ENCODE measurements around the gene LUC7L. TPM values are rescaled to one million over a fixed set of nuclear protein-coding genes. Genes with fewer than 3 reads are reported as not detected.
"Not testable (repeated sequence)": the region's sequence is repeated elsewhere in the genome, so short reads cannot be mapped to it uniquely, and the experiment has no call there.

Gene LUC7L
- polyA plus RNA-seq, 2 of the 4 experiments (the other 2 are of a cell fraction): 51.6 to 67.6 TPM

GRCh38 chr16:270381-271255 lies 41.4 kb upstream of the LUC7L start (continued):
- no peak for TF ChIP-seq HEYL (CRISPR knock-in tag; IDR thresholded peaks at IDR 0.05)
- TF ChIP-seq JUN (IDR thresholded peaks at IDR 0.05): no peak
- TF ChIP-seq, protein P1, sequence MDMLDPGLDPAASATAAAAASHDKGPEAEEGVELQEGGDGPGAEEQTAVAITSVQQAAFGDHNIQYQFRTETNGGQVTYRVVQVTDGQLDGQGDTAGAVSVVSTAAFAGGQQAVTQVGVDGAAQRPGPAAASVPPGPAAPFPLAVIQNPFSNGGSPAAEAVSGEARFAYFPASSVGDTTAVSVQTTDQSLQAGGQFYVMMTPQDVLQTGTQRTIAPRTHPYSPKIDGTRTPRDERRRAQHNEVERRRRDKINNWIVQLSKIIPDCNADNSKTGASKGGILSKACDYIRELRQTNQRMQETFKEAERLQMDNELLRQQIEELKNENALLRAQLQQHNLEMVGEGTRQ (IDR thresholded peaks at IDR 0.05): no peak

- DNase-seq (ENCODE audit: low read depth in 1 of 2, low spot score in 1 of 2) (no peak), ATAC-seq (no peak), FAIRE-seq (no peak)
- ChIA-PET POLR2A (no interaction called here), CTCF (interaction anchor here (0.8 kb wide), 1 partner anchor 30 kb away, joined by 4 read pairs; no protein-coding TSS in a partner anchor)
- Histone ChIP-seq H3K9me3 (no peaks in the 10 kb centered on the region), H3K4me2 (no peak overlapping the region), H3K27ac (no peak overlapping the region), H3K4me1 (peaks cover 12% of the 10 kb centered on the region), H3K4me3 (no peak overlapping the region)
- WGBS (ENCODE audit: missing lambda C conversion rate): 90% methylated on average over 20 of the region's 24 CpGs
- TF ChIP-seq, protein P2, sequence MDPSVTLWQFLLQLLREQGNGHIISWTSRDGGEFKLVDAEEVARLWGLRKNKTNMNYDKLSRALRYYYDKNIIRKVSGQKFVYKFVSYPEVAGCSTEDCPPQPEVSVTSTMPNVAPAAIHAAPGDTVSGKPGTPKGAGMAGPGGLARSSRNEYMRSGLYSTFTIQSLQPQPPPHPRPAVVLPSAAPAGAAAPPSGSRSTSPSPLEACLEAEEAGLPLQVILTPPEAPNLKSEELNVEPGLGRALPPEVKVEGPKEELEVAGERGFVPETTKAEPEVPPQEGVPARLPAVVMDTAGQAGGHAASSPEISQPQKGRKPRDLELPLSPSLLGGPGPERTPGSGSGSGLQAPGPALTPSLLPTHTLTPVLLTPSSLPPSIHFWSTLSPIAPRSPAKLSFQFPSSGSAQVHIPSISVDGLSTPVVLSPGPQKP (IDR thresholded peaks at IDR 0.05; ENCODE audit: low read depth, low read length): no peak
- TF ChIP-seq HDAC2 (IDR thresholded peaks at IDR 0.05): no peak
- TF ChIP-seq EP300 (IDR thresholded peaks at IDR 0.05): no peak
- TF ChIP-seq MAFK (IDR thresholded peaks at IDR 0.05; ENCODE audit: partially characterized antibody): no peak
- no peak for TF ChIP-seq BHLHE40 (IDR thresholded peaks at IDR 0.05; ENCODE audit: low read depth, low read length)
- no peak for TF ChIP-seq HOXA7 (CRISPR knock-in tag; IDR thresholded peaks at IDR 0.05)
- no peak for TF ChIP-seq HOXB13 (CRISPR knock-in tag; IDR thresholded peaks at IDR 0.05; ENCODE audit: low read depth)
- no peak for TF ChIP-seq NR3C1 (IDR thresholded peaks at IDR 0.05)
- no peak for TF ChIP-seq EHF (CRISPR knock-in tag; IDR thresholded peaks at IDR 0.05)
- no peak for TF ChIP-seq CTCF (IDR thresholded peaks at IDR 0.05)
- TF ChIP-seq TP53 (CRISPR knock-in tag; IDR thresholded peaks at IDR 0.05): no peak
Measured at GRCh38 chr16:269061-269796, 40.0 kb upstream of the LUC7L start.

DNA sequence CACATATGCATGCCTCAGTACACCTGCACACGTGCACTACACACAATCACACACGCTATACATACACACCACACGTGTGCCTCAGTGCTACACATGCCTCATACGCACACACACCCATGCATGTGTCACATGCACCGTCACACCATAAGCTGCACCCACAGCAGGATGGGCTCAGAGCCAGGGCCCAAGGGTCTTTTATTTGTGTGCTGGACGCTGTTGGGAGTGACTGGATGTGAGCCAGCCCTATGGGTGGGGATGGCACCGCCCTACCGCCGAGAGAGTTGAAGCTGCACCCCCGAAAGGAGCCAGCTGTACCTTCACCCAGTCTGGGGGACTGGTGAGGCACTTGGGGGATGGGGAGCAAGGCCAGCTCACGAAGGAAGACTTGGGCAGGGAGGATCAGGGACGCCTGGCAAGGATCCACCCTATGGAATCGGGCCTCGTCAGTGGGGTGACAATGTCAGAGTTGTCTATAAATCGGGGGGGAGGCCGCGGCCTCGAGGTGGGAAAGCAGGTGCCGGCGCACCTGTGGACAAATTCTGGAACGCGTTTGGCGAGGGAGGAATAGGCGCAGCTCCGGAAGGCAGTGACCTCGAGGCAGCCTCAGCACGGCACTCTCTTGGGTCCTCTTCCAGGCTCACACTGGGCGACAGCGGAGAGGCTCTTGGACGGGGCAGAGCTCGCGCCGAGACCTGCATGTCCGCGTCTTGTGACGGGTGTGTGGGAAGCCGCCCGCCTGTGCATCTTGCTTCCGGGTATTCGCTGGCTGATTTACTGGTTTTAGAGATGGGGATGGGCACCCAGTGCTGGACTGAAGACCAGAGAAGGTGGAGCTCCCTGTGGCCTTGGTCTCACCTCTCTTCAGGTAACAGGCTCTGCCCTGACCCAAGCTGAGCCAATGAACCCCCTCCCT lies 39.1 kb upstream of the LUC7L start:
- 75% methylated on average over 35 of the region's 40 CpGs for WGBS (ENCODE audit: missing lambda C conversion rate)
- TF ChIP-seq MAFK (IDR thresholded peaks at IDR 0.05; ENCODE audit: partially characterized antibody) (no peak), MAZ (IDR thresholded peaks at IDR 0.05; ENCODE audit: borderline replicate concordance, low read depth, low read length) (no peak), NPAS2 (CRISPR knock-in tag; IDR thresholded peaks at IDR 0.05; ENCODE audit: borderline replicate concordance) (no peak), KDM5A (IDR thresholded peaks at IDR 0.05) (no peak), FOXS1 (CRISPR knock-in tag; IDR thresholded peaks at IDR 0.05) (no peak), GATA3 (IDR thresholded peaks at IDR 0.05; ENCODE audit: borderline replicate concordance) (no peak)
- TF ChIP-seq, protein P2 (IDR thresholded peaks at IDR 0.05; ENCODE audit: low read depth, low read length): no peak
- POLR2A ChIA-PET: no interaction called here
- Histone ChIP-seq H3K9me3 (no peaks in the 10 kb centered on the region), H3K4me1 (peaks cover 4% of the 10 kb centered on the region), H3K4me2 (no peak overlapping the region), H3K27ac (no peak overlapping the region), H3K4me3 (no peak overlapping the region)
- CTCF ChIA-PET: no interaction called here
- no peak for DNase-seq (ENCODE audit: low read depth in 1 of 2, low spot score in 1 of 2)
- no peak for FAIRE-seq
- no peak for ATAC-seq

- 76% methylated on average over 17 of the region's 17 CpGs for WGBS (ENCODE audit: missing lambda C conversion rate)
- H3K27ac ChIP-seq; H3K4me1 ChIP-seq; CTCF ChIA-PET; DNase-seq (ENCODE audit: low read depth in 1 of 2, low spot score in 1 of 2); H3K9me3 ChIP-seq; ATAC-seq; H3K4me2 ChIP-seq; H3K4me3 ChIP-seq; POLR2A ChIA-PET; FAIRE-seq: not testable (repeated sequence)
Measured at GRCh38 chr16:267562-267961, 38.3 kb upstream of the LUC7L start.
